NOMO-1 treated with dmso at 0.1 percent for 144 hours (cell line): Measurements from ENCODE around the gene ETV3.

Experiments used
- DNase-seq: peaks from one replicate; lab custom pipeline; 2025; ENCODE audit not compliant: unreplicated experiment; lab: John Stamatoyannopoulos, UW

ETV3 gene

GRCh38 chr1:157140063-157140588 lies 1.9 kb upstream of the ETV3 start:
- DNase-seq: no peak

- DNase-seq: no peak
Measured at GRCh38 chr1:157139052-157139715, 989 bp upstream of the ETV3 start.

GRCh38 chr1:157137408-157138219 lies 581 bp downstream of the ETV3 start:
- DNase-seq: peak; percentile 29

- DNase-seq: no peak
Measured at GRCh38 chr1:157137046-157137407, 1.2 kb downstream of the ETV3 start.

- no peak for DNase-seq
Measured at GRCh38 chr1:157136133-157136532, 2.1 kb downstream of the ETV3 start.

- DNase-seq: no peak
Measured at GRCh38 chr1:157135646-157136045, 2.5 kb downstream of the ETV3 start.

- no peak for DNase-seq
Measured at GRCh38 chr1:157135070-157135469, 3.1 kb downstream of the ETV3 start.

GRCh38 chr1:157134442-157134841 lies 3.8 kb downstream of the ETV3 start:
- DNase-seq: no peak

GRCh38 chr1:157133426-157133825 lies 4.8 kb downstream of the ETV3 start:
- no peak for DNase-seq

- no peak for DNase-seq
Measured at GRCh38 chr1:157132616-157133167, 5.5 kb downstream of the ETV3 start.

GRCh38 chr1:157132111-157132510 lies 6.1 kb downstream of the ETV3 start:
- no peak for DNase-seq

- DNase-seq: no peak
Measured at GRCh38 chr1:157131281-157131680, 6.9 kb downstream of the ETV3 start.

- DNase-seq: no peak
Measured at GRCh38 chr1:157124855-157125254, 13.3 kb downstream of the ETV3 start.

- DNase-seq: no peak
Measured at GRCh38 chr1:157119448-157119847, 18.7 kb downstream of the ETV3 start.

GRCh38 chr1:157119008-157119407 lies 19.2 kb downstream of the ETV3 start:
- no peak for DNase-seq

GRCh38 chr1:157117527-157118057 lies 20.6 kb downstream of the ETV3 start:
- peak; percentile 24 for DNase-seq

GRCh38 chr1:157116737-157117103 lies 21.5 kb downstream of the ETV3 start:
- DNase-seq: no peak

GRCh38 chr1:157115851-157116736 lies 22.1 kb downstream of the ETV3 start:
- no peak for DNase-seq

- no peak for DNase-seq
Measured at GRCh38 chr1:157115429-157115838, 22.8 kb downstream of the ETV3 start.

- no peak for DNase-seq
Measured at GRCh38 chr1:157114183-157115121, 23.7 kb downstream of the ETV3 start.
